Right lobe of liver (tissue), 6 donors: ENCODE results near the gene SH3RF2. TPM values are rescaled to one million over a fixed set of nuclear protein-coding genes. Genes with fewer than 3 reads are reported as not detected.
"Not testable (repeated sequence)": the region's sequence is repeated elsewhere in the genome, so short reads cannot be mapped to it uniquely, and the experiment has no call there.

ENCODE experiments used
- ATAC-seq, 4 donors: fragments of 200-7000 bp; cut with Tn5 transposase; one replicate each; pipeline ENCODE4 v1.9.1; 2020; ENCODE audit warnings: mild to moderate bottlenecking in 4 of 4, moderate library complexity in 4 of 4
- DNase-seq, 3 donors: peaks; one replicate each; pipeline ENCODE4 v3.0.0-alpha.2; 2020
- H3K27ac ChIP-seq, 3 donors: fragments of 200-600 bp; one replicate each; pipeline ENCODE4 v1.8.0; 2022
- H3K27me3 ChIP-seq, 2 donors: fragments of 200-600 bp; one replicate each; pipeline ENCODE4 v1.8.0; 2022
- H3K36me3 ChIP-seq, 4 donors: fragments of 200-600 bp; sonication (generic) in 1 of 4; one replicate each; pipeline versions ENCODE4 v1.5.1 to v1.8.0; 2017 to 2022; ENCODE audit warnings: control low read depth in 1 of 4
- H3K4me1 ChIP-seq, 4 donors: fragments of 200-600 bp; sonication (generic) in 1 of 4; one replicate each; pipeline versions ENCODE4 v1.5.1 to v1.8.0; 2017 to 2022; ENCODE audit warnings: control low read depth in 1 of 4
- H3K4me3 ChIP-seq, 3 donors: fragments of 200-600 bp; one replicate each; pipeline ENCODE4 v1.8.0; 2022
- H3K9me3 ChIP-seq, 4 donors: fragments of 200-600 bp; sonication (generic) in 1 of 4; one replicate each; pipeline versions ENCODE4 v1.5.1 to v1.8.0; 2017 to 2022; ENCODE audit warnings: control low read depth in 1 of 4
- POLR2A ChIP-seq: fragments of 450-650 bp; IDR thresholded peaks from one replicate; pipeline ENCODE4 v1.6.1; 2017; ENCODE audit warnings: antibody characterized with exemption, mild to moderate bottlenecking
- WGBS: methylation state at CpG from one replicate; pipeline ENCODE4 v1.1.6; 2018; ENCODE audit warnings: low coverage, low lambda C conversion rate; ENCODE audit not compliant: insufficient coverage; ENCODE audit errors: missing lambda C conversion rate; 5-methylcytosine and 5-hydroxymethylcytosine counted together
- intact Hi-C, 2 donors: fragments of 100-400 bp; cut with DNase I; formaldehyde crosslinking; loops; one replicate each; pipeline versions ENCODE4 v1.11.2 to v1.14.1; 2022
- total RNA-seq, 6 experiments: library from RNA; depleted of rRNA in 2 of 6; stranded (reverse); fragments of >200 nt in 2 of 6; fragmentation: NEBNext Ultra II Directional in 3 of 6; extraction: Animal tissue kit (Norgen Biotek cat#: 25700) in 3 of 6; gene quantifications; one replicate each; pipeline versions ENCODE4 v1.1.0 to v1.2.4, GENCODE V29; 2016 to 2023
- TF ChIP-seq, protein P1 (sequence below), 4 donors: fragments of 200-600 bp in 3 of 4; fragments of 450-650 bp in 1 of 4; IDR thresholded peaks; one replicate each; pipeline versions ENCODE4 v1.5.1 to v1.8.0; 2016 to 2022; ENCODE audit warnings: antibody characterized with exemption in 4 of 4, mild to moderate bottlenecking in 2 of 4
- donor health status: DM: no; HTN: yes; CAD: no.
- donor health status: DM: no; HTN: no; CAD: no.
- donor health status: DM: no; HTN: no; CAD: no.
- donor health status: DM: no; HTN: yes; CAD: no.
- donor health status: DM: no; HTN: yes; CAD: no.

The SH3RF2 gene
- total RNA-seq, 6 experiments from 2014 or later, result 2.7 to 20.6 (median 5.8) TPM

DNA sequence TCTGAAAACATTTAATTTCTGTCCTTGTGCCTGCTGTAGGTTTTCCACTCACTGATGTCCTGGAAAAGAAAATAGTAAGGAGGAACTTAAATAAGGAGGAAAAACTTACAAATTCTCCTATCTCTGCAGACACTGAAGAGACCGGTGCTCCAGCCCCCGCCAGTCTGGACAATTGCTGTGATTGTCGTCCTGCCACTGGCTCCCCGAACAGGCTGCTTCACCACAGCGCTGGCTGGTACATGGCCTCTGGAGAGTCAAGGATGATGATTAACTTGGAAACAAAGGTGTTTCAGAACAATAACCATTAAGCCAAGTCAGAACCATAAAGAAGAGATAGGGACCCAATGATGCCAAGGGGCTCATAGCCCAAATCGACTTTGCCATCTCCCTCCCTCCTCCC is 161.7 kb downstream of the SH3RF2 start:
- TF ChIP-seq, protein P1, sequence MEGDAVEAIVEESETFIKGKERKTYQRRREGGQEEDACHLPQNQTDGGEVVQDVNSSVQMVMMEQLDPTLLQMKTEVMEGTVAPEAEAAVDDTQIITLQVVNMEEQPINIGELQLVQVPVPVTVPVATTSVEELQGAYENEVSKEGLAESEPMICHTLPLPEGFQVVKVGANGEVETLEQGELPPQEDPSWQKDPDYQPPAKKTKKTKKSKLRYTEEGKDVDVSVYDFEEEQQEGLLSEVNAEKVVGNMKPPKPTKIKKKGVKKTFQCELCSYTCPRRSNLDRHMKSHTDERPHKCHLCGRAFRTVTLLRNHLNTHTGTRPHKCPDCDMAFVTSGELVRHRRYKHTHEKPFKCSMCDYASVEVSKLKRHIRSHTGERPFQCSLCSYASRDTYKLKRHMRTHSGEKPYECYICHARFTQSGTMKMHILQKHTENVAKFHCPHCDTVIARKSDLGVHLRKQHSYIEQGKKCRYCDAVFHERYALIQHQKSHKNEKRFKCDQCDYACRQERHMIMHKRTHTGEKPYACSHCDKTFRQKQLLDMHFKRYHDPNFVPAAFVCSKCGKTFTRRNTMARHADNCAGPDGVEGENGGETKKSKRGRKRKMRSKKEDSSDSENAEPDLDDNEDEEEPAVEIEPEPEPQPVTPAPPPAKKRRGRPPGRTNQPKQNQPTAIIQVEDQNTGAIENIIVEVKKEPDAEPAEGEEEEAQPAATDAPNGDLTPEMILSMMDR (IDR thresholded peaks at IDR 0.05), result no peak
- TF ChIP-seq POLR2A, result no peak
- DNase-seq (no peak), ATAC-seq (no peak)
- 93% methylated on average over 5 of the region's 6 CpGs for WGBS
- intact Hi-C loops, result no loop called here
- Histone ChIP-seq H3K4me1 (no peaks in the 10 kb centered on the region), H3K4me3 (no peak overlapping the region), H3K27ac (no peak overlapping the region), H3K9me3 (no peaks in the 10 kb centered on the region), H3K27me3 (no peaks in the 10 kb centered on the region), H3K36me3 (no peaks in the 10 kb centered on the region)

DNA sequence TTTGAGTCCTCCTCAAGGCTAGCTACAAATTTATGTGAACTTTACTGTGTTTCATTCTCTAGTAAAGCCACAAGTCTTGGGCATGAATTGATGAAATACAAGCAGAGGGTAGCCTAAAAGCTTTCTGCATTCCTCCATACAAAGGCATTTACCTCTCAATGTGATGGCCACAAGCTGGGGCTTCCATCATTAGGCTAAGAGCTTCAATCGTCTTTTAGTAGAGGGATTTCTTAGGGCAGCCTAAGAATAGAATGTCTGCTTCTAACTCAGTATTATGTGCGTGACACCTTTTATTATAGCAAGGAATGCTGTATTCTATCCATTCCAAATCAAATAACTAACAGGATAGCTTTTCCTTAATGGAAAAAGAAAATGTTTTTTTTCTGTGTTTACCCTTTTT is 165.3 kb downstream of the SH3RF2 start:
- no peak for ATAC-seq
- Histone ChIP-seq H3K9me3 (no peaks in the 10 kb centered on the region), H3K4me1 (no peaks in the 10 kb centered on the region), H3K27me3 (no peaks in the 10 kb centered on the region), H3K27ac (no peak overlapping the region), H3K4me3 (no peak overlapping the region), H3K36me3 (peaks cover 0 to 4% (median 0%) of the 10 kb centered on the region in 4 donors)
- 67% methylated on average over 2 of the region's 2 CpGs for WGBS
- TF ChIP-seq, protein P1 (IDR thresholded peaks at IDR 0.05), result no peak
- no peak for TF ChIP-seq POLR2A
- no peak for DNase-seq
- intact Hi-C loops, result no loop called here

DNA sequence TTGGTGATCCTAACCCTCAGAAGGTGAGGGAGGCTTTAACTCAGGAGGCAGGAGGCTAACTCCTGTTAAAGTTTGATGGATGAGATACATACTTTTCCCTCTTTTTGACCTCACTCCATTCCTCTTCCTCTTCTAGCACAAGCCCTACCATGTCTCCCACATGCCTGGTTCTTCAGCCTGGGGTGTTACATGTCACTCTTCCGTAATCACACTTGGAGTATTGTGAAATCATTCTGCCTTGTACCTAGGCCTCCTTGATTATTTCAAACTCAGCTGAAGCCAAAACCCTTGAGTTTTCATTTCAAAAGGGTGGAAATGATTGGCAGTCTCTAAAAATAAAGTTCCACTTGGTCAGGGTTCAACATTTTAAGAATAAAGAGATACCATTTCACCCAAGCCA is 167.2 kb downstream of the SH3RF2 start:
- intact Hi-C loops, result no loop called here
- no peak for ATAC-seq
- Histone ChIP-seq H3K9me3 (no peaks in the 10 kb centered on the region), H3K36me3 (peaks cover 0 to 4% (median 0%) of the 10 kb centered on the region in 4 donors), H3K27me3 (no peaks in the 10 kb centered on the region), H3K4me1 (no peaks in the 10 kb centered on the region), H3K27ac (no peak overlapping the region), H3K4me3 (no peak overlapping the region)
- no peak for DNase-seq
- 23% methylated on average over 1 of the region's 1 CpG for WGBS
- TF ChIP-seq, protein P1 (IDR thresholded peaks at IDR 0.05), result no peak
- TF ChIP-seq POLR2A, result no peak

DNA sequence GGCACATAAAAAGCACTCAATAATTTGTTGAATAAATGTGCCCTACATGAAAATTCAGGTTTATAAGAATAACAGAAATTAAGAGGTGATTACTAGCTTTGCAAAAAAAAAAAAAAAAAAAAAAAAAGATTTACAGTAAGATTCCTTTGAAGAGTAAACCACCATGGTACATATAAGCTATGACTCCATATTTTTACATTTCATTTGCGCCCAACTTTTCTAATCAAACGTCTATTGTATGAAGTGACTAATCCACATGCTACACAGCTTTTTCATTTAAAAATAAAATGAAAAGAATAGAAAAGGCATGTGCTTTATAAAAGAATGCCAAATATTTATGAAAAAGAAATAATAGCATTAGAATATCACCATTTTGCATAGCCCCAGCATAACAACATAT is 169.1 kb downstream of the SH3RF2 start, which contains the start of gene PLAC8L1:
Gene PLAC8L1, minus strand, starts transcription at position 101 of the 400 bp plus-strand sequence. CDS start 1,266 bp downstream, outside the sequence.
- Histone ChIP-seq H3K4me3 (no peak within 1 kb of the TSS), H3K27ac (no peak within 1 kb of the TSS), H3K9me3 (no peaks in the 10 kb centered on the region), H3K4me1 (no peaks in the 10 kb centered on the region), H3K27me3 (no peaks in the 10 kb centered on the region), H3K36me3 (peaks cover 0 to 4% (median 0%) of the 10 kb centered on the region in 4 donors)
- 93% methylated on average over 2 of the region's 2 CpGs for WGBS
- intact Hi-C loops, result no loop called here
- DNase-seq, result no peak
- no peak for ATAC-seq
- TF ChIP-seq, protein P1 (IDR thresholded peaks at IDR 0.05), result no peak
- no peak for TF ChIP-seq POLR2A

DNA sequence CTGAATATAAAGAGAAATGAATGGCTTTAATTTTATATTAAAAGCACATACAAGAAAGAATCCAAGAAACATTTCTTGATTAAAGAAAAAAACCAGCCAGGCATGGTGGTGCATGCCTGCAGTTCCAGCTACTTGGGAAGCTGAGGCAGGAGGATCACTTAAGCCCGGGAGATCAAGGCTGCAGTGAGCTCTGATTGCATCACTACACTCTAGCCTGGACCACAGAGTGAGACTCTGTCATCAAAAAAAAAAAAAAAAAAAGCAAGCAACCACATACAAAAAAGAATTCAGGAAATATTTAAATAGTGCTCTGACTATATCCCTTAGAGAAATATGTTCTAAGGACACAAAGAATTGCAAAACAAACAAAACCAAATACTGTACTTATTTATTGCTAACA is 171.5 kb downstream of the SH3RF2 start:
- H3K27ac ChIP-seq, result no peak overlapping the region
- intact Hi-C loops, result no loop called here
- peaks cover 0 to 10% (median under 1%) of the 10 kb centered on the region in 4 donors for H3K36me3 ChIP-seq
- H3K4me3 ChIP-seq, result no peak overlapping the region
- no peaks in the 10 kb centered on the region for H3K4me1 ChIP-seq
- ATAC-seq (no peak), DNase-seq (no peak)
- H3K9me3 ChIP-seq, result no peaks in the 10 kb centered on the region
- 60% methylated on average over 1 of the region's 1 CpG for WGBS
- TF ChIP-seq POLR2A, result no peak
- TF ChIP-seq, protein P1 (IDR thresholded peaks at IDR 0.05), result no peak
- no peaks in the 10 kb centered on the region for H3K27me3 ChIP-seq

DNA sequence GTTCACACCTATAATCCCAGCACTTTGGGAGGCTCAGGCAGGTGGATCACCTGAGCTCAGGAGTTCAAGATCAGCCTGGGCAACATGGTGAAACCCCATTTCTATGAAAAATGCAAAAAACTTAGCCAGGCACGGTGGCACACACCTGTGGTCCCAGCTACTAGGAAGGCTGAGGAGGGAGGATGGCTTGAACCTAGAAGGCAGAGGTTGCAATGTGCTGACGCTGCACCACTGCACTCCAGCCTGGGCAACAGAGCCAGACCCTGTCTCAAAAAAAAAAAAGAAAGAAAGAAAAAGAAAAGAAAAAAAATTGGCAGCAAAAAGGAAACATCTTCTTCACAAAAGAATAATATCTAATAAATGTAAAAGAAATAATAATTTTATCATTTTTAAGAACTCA is 172.5 kb downstream of the SH3RF2 start:
- H3K27me3 ChIP-seq, DNase-seq, H3K27ac ChIP-seq, intact Hi-C loops, H3K9me3 ChIP-seq, H3K4me3 ChIP-seq, H3K4me1 ChIP-seq, ATAC-seq: not testable (repeated sequence)
- peaks cover 2 to 16% (median 4%) of the 10 kb centered on the region in 4 donors for H3K36me3 ChIP-seq
- 80% methylated on average over 1 of the region's 2 CpGs for WGBS
